GM10847 (cell line): ENCODE measurements around the gene IL1RN.

Experiments
- POLR2A ChIP-seq: IDR thresholded peaks from 2 replicates; pipeline ENCODE4 v1.6.1; 2011; ENCODE audit not compliant: insufficient read length; ENCODE audit errors: extremely low read depth

Gene IL1RN

GRCh38 chr2:113157897-113158753 lies 30.7 kb downstream of the IL1RN start:
- TF ChIP-seq POLR2A: no peak

- TF ChIP-seq POLR2A: no peak
Observed at GRCh38 chr2:113158884-113159553, 31.6 kb downstream of the IL1RN start.

- no peak for TF ChIP-seq POLR2A
Observed at GRCh38 chr2:113160248-113160647, 32.9 kb downstream of the IL1RN start.

- TF ChIP-seq POLR2A: no peak
Observed at GRCh38 chr2:113160962-113161361, 33.6 kb downstream of the IL1RN start.

DNA sequence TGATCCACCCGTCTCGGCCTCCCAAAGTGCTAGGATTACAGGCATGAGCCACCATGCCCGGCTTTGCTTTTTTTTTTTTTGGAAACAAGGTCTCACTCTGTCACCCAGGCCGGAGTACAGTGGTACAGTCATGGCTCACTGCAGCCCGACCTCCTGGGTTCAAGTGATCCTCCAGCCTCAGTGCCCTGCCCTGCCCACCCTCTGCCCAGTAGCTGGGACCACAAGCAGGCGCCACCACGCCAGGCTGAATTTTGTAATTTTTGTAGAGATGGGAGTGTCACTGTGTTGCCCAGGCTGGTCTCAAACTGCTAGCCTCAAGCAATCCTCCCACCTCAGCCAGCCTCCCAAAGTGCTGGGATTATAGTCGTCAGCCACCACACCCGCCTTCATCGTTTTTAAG lies 34.8 kb downstream of the IL1RN start:
- TF ChIP-seq POLR2A: no peak

GRCh38 chr2:113162869-113163268 lies 35.5 kb downstream of the IL1RN start:
- no peak for TF ChIP-seq POLR2A

- TF ChIP-seq POLR2A: no peak
Observed at GRCh38 chr2:113164215-113164929, 37.0 kb downstream of the IL1RN start.

GRCh38 chr2:113164930-113165585 lies 37.7 kb downstream of the IL1RN start:
- TF ChIP-seq POLR2A: no peak

DNA sequence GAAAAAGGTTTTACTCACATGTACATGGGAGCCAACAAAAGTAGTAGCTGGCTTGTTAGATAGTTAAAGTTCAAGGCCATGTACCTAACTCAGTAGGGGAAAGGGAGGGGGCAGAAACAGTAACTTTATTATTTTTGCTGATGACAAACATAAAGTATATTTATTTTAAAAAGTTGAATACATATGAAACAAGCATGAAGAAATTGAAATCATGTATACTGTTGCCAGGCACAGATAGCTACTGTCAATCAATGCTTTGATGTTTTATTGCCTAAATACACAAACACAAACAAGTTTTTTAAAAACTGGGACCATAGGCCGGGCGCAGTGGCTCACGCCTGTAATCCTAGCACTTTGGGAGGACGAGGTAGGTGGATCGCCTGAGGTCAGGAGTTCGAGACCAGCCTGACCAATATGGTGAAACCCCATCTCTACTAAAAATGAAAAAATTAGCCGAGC lies 38.8 kb downstream of the IL1RN start:
- TF ChIP-seq POLR2A: no peak

- TF ChIP-seq POLR2A: no peak
Observed at GRCh38 chr2:113167115-113167932, 39.9 kb downstream of the IL1RN start.

GRCh38 chr2:113167962-113168340 lies 40.6 kb downstream of the IL1RN start:
- TF ChIP-seq POLR2A: no peak

- no peak for TF ChIP-seq POLR2A
Observed at GRCh38 chr2:113169002-113169530, 41.7 kb downstream of the IL1RN start.

GRCh38 chr2:113169586-113169985 lies 42.2 kb downstream of the IL1RN start:
- TF ChIP-seq POLR2A: no peak
